ENCODE measurements around the gene TCF12. TPM values are rescaled to one million over a fixed set of nuclear protein-coding genes. Genes with fewer than 3 reads are reported as not detected.

The TCF12 gene
- polyA plus RNA-seq, 1 experiment, result 447 TPM

GRCh38 chr15:57048930-57049549 lies 130.6 kb downstream of the TCF12 start:
- no peak overlapping the region for H3K4me3 ChIP-seq (ENCODE audit: low read depth, low read length)
- no peak overlapping the region for H3K27ac ChIP-seq (ENCODE audit: low read depth, low read length)
- no peaks in the 10 kb centered on the region for H3K27me3 ChIP-seq (ENCODE audit: control insufficient read depth, insufficient read depth, low read length)
- ChIA-PET CTCF (no interaction called here), POLR2A (no interaction called here)
- no peak for DNase-seq (ENCODE audit: low read depth, low spot score)
- no peak for TF ChIP-seq CTCF (IDR thresholded peaks at IDR 0.05; ENCODE audit: low read depth, low read length)
- H3K9me3 ChIP-seq (ENCODE audit: control insufficient read depth, insufficient read depth, low read length), result no peaks in the 10 kb centered on the region

- no peak for DNase-seq (ENCODE audit: low read depth, low spot score)
Measured at GRCh38 chr15:57053470-57053869, 135.0 kb downstream of the TCF12 start.

DNA sequence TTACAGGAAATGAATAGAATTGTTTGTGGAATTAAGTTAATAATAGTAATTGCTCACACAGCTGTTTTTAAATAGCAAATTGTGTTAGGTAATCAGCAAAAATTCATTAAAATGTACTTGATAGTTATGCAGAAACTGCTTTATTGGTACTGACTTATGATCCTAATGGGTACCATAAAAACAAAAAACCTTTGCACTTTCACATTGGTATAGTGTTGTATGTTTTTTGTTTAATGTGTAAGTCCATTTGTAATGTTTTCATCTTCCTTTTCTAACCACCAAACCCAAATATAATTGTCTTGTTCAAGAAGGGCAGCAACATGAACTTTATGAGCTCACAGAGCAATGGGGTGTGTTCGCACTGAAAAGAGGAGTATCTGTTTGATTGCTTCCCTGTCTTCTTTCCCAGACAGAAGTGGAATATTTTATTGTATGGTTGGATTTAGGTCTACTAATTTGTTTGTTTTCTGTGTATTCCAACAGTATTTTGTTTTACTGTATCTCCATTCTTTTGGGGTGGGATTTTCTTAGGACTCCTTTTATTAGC lies 135.8 kb downstream of the TCF12 start:
- Histone ChIP-seq H3K4me3 (ENCODE audit: low read depth, low read length) (no peak overlapping the region), H3K27me3 (ENCODE audit: control insufficient read depth, insufficient read depth, low read length) (no peaks in the 10 kb centered on the region), H3K27ac (ENCODE audit: low read depth, low read length) (no peak overlapping the region), H3K9me3 (ENCODE audit: control insufficient read depth, insufficient read depth, low read length) (no peaks in the 10 kb centered on the region)
- TF ChIP-seq CTCF (IDR thresholded peaks at IDR 0.05; ENCODE audit: low read depth, low read length), result no peak
- CTCF ChIA-PET, result interaction anchor here (0.6 kb wide), 1 partner anchor 147 kb away, joined by 5 read pairs; no protein-coding TSS in a partner anchor
- DNase-seq (ENCODE audit: low read depth, low spot score), result no peak
- POLR2A ChIA-PET, result interaction anchor here (0.7 kb wide), 1 partner anchor 44 kb away, joined by 10 read pairs; no protein-coding TSS in a partner anchor

More at GRCh38 chr15:57053470-57053869, 135.0 kb downstream of the TCF12 start:
- no peaks in the 10 kb centered on the region for H3K9me3 ChIP-seq (ENCODE audit: control insufficient read depth, insufficient read depth, low read length)
- H3K4me3 ChIP-seq (ENCODE audit: low read depth, low read length), result no peak overlapping the region
- no peaks in the 10 kb centered on the region for H3K27me3 ChIP-seq (ENCODE audit: control insufficient read depth, insufficient read depth, low read length)
- no peak for TF ChIP-seq CTCF (IDR thresholded peaks at IDR 0.05; ENCODE audit: low read depth, low read length)
- H3K27ac ChIP-seq (ENCODE audit: low read depth, low read length), result no peak overlapping the region
- ChIA-PET CTCF (no interaction called here), POLR2A (no interaction called here)

DNA sequence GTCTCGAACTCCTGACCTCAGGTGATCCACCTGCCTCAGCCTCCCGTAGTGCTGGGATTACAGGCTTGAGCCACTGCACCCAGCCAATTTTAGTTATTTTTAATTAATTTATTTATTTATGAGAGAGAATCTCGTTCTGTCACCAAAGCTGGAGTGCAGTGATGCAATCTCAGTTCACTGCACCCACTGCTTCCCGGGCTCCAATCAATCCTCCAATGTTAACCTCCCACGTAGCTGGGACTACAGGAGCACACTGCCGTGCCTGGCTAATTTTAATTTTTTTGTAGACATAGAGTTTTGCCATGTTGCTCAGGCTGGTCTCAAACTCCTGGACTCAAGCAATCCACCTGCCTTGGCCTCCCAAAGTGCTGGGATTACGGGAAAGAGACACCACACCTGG lies 137.9 kb downstream of the TCF12 start:
- CTCF ChIA-PET, result interaction anchor here (0.6 kb wide), 1 partner anchor 80 kb away, joined by 3 read pairs; no protein-coding TSS in a partner anchor
- POLR2A ChIA-PET, result no interaction called here
- TF ChIP-seq CTCF (IDR thresholded peaks at IDR 0.05; ENCODE audit: low read depth, low read length), result no peak

GRCh38 chr15:57057134-57057930 lies 138.9 kb downstream of the TCF12 start:
- DNase-seq (ENCODE audit: low read depth, low spot score), result no peak
- ChIA-PET CTCF (no interaction called here), POLR2A (no interaction called here)
- no peak overlapping the region for H3K4me3 ChIP-seq (ENCODE audit: low read depth, low read length)
- no peak for TF ChIP-seq CTCF (IDR thresholded peaks at IDR 0.05; ENCODE audit: low read depth, low read length)
- H3K27ac ChIP-seq (ENCODE audit: low read depth, low read length), result no peak overlapping the region
- no peaks in the 10 kb centered on the region for H3K9me3 ChIP-seq (ENCODE audit: control insufficient read depth, insufficient read depth, low read length)
- no peaks in the 10 kb centered on the region for H3K27me3 ChIP-seq (ENCODE audit: control insufficient read depth, insufficient read depth, low read length)

More for the DNA sequence above, 137.9 kb downstream of the TCF12 start:
- H3K4me3 ChIP-seq (ENCODE audit: low read depth, low read length), result no peak overlapping the region
- H3K27me3 ChIP-seq (ENCODE audit: control insufficient read depth, insufficient read depth, low read length), result no peaks in the 10 kb centered on the region
- no peak for DNase-seq (ENCODE audit: low read depth, low spot score)
- H3K9me3 ChIP-seq (ENCODE audit: control insufficient read depth, insufficient read depth, low read length), result no peaks in the 10 kb centered on the region
- no peak overlapping the region for H3K27ac ChIP-seq (ENCODE audit: low read depth, low read length)

Data from AG04450 (cell line).